ENCODE data around the gene ICAM4. TPM values are rescaled to one million over a fixed set of nuclear protein-coding genes. Genes with fewer than 3 reads are reported as not detected.

ICAM4 gene
- total and polyA plus RNA-seq, 2 of the 8 experiments (the other 6 are each of a cell fraction or from before 2014, with no cell fraction given), result 1.5 to 4.1 TPM

DNA sequence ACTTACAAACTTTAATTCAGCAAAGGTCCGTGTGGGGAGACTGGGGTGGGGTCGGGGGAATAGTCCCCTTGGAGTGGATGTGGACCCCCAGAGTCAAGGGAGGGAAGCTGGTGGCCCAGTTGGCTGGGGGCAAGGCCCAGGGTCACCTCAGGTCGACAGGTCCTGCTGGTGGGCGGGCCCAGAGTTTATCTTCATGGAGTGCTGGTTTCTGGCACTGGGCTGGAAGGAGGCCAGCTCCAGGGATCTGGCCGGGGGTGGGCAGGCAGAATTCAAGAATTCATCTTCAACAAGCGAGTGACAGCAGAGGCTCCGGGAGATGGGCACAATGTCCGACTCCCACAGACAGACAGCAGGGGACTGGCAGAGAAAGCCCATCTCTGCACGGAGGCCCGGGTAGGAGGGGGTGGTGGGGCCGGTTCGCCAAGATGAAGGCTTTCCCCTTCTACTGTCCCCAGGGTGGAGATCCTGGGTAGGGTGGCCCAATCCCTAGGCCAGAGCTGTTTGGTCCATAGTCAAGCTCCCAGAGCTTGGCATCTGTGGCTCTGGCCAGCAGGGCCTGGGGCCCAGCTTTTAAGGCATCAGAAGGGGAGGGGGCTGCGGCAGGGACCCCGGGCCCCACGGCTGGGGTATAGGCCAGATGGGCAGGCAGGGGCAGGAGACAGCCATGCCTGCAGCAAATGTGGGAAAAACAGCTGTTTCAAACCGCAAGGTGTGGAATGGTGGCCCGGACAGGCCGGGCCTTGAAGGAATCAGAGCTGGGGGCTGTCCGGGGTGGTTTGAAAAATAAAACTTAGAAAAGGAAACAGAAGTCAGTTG, 29.7 kb downstream of the ICAM4 start:
- H3K36me3 ChIP-seq (ENCODE audit: control insufficient read depth in 2 of 4, insufficient read depth in 4 of 4, low read length in 3 of 4), result peaks cover 9 to 32% (median 23%) of the 10 kb centered on the region in 4 experiments
- no peak for FAIRE-seq
- H3K27ac ChIP-seq (ENCODE audit: low read depth, low read length), result peak overlapping the region; percentile 11; the same call in 1 of the 2 replicates
- no peak overlapping the region for H2BK120ac ChIP-seq (replicated peaks; ENCODE audit: low read depth, low read length)
- no peak overlapping the region; the same call in 1 of the 2 replicates for H4K8ac ChIP-seq (ENCODE audit: extremely low read depth, insufficient read depth, low read length)
- H3K4me2 ChIP-seq (ENCODE audit: insufficient read depth in 1 of 2, low read depth in 2 of 2, low read length in 2 of 2), result peak overlapping the region in 1 of 2 experiments; percentile 79; a peak in 3 of 4 replicates
- H4K91ac ChIP-seq (replicated peaks; ENCODE audit: insufficient read length, low read length), result no peak overlapping the region
- ChIA-PET POLR2A (ENCODE audit: partially characterized antibody) (interaction anchor here (1.1 to 11.4 kb wide), 7 partner anchors 8 to 51 kb away, joined by 3 to 104 read pairs (median 5); partner anchors contain the start of genes ICAM5 and RAVER1), CTCF (ENCODE audit: partially characterized antibody) (interaction anchor here (0.5 to 2.5 kb wide), 5 partner anchors 54 to 74 kb away, joined by 3 to 11 read pairs (median 3); no protein-coding TSS in a partner anchor)
- no peak overlapping the region for H3K56ac ChIP-seq (replicated peaks; ENCODE audit: insufficient read length, low read depth, low read length)
- no peak overlapping the region for H2AFZ ChIP-seq (ENCODE audit: low read length)
- no peak overlapping the region for H3K23ac ChIP-seq (ENCODE audit: insufficient read length)
- no peak overlapping the region for H2BK15ac ChIP-seq (ENCODE audit: low read length)
- H3K27me3 ChIP-seq (replicated peaks in 1 of 4; ENCODE audit: control insufficient read depth in 3 of 4, extremely low read depth in 1 of 4, insufficient read depth in 3 of 4, low read length in 3 of 4), result no peaks in the 10 kb centered on the region
- H2BK5ac ChIP-seq (ENCODE audit: low read depth, low read length), result no peak overlapping the region
- H2BK20ac ChIP-seq (ENCODE audit: low read length), result no peak overlapping the region
- no peaks in the 10 kb centered on the region; a peak in 1 of 7 replicates for H3K4me1 ChIP-seq (replicated peaks in 1 of 4; ENCODE audit: control insufficient read depth in 3 of 4, insufficient read depth in 4 of 4, low read length in 3 of 4)
- H2BK12ac ChIP-seq (ENCODE audit: low read depth, low read length), result no peak overlapping the region
- no peak for DNase-seq (ENCODE audit: low read depth in 1 of 2, low spot score in 2 of 2)
- 0 out of 7 replicates have a peak overlapping the region, but pooled peaks of 1 of the 4 experiments have one; percentile 71 for H3K9ac ChIP-seq (replicated peaks in 1 of 4; ENCODE audit: extremely low read depth in 1 of 4, low read depth in 3 of 4, low read length in 3 of 4)
- H3K4me3 ChIP-seq (ENCODE audit: extremely low read depth in 1 of 4, insufficient read depth in 2 of 4, low read depth in 3 of 4, low read length in 4 of 4), result peak overlapping the region in 1 of 4 experiments; percentile 91; a peak in 2 of 8 replicates
- 84% methylated on average over 10 of the region's 19 CpGs; no CpG with 5 or more reads in 1 of the 2 experiments for WGBS, 2 experiments (ENCODE audit: extremely low coverage in 1 of 2, insufficient coverage in 1 of 2, insufficient read length in 1 of 2, insufficient replicate concordance in 2 of 2, low coverage in 1 of 2, low lambda C conversion rate in 2 of 2, missing lambda C conversion rate in 1 of 2)
- peaks cover 3% of the 10 kb centered on the region; the same call in 1 of the 2 replicates for H3K23me2 ChIP-seq (ENCODE audit: low read depth, low read length)
- H3K79me1 ChIP-seq (ENCODE audit: low read depth, low read length), result no peaks in the 10 kb centered on the region; the same call in 1 of the 2 replicates
- no peak overlapping the region for H2AK5ac ChIP-seq (ENCODE audit: low read depth, low read length)
- no peaks in the 10 kb centered on the region for H3K9me3 ChIP-seq (ENCODE audit: insufficient read depth in 2 of 2, low read depth in 1 of 2, low read length in 1 of 2)
- H4K5ac ChIP-seq (ENCODE audit: insufficient read length, low read depth, low read length), result no peak overlapping the region
- no peak overlapping the region for H3K4ac ChIP-seq (replicated peaks; ENCODE audit: insufficient read length, low read depth, low read length)
- no peak overlapping the region for H3K14ac ChIP-seq (ENCODE audit: insufficient read length)
- H3K79me2 ChIP-seq (ENCODE audit: control insufficient read depth in 1 of 2, insufficient read depth in 2 of 2, low read length in 2 of 2), result no peaks in the 10 kb centered on the region
- H3K18ac ChIP-seq (ENCODE audit: extremely low read depth, low read length), result no peak overlapping the region; the same call in 1 of the 2 replicates
- H4K20me1 ChIP-seq (replicated peaks in 1 of 2; ENCODE audit: control insufficient read depth in 1 of 2, insufficient read depth in 2 of 2, low read length in 2 of 2), result no peaks in the 10 kb centered on the region
- TF ChIP-seq CEBPB (IDR thresholded peaks at IDR 0.05; ENCODE audit: low read depth, low read length) (no peak), RNF2 (IDR thresholded peaks at IDR 0.05; ENCODE audit: borderline replicate concordance, low read depth, low read length, missing control alignments, poor library complexity, severe bottlenecking) (no peak), SIX5 (IDR thresholded peaks at IDR 0.05; ENCODE audit: low read depth, low read length) (no peak), BCL11A (IDR thresholded peaks at IDR 0.05; ENCODE audit: low read depth in 2 of 2, low read length in 2 of 2) (no peak), RFX5 (IDR thresholded peaks at IDR 0.05; ENCODE audit: borderline replicate concordance, low read depth, low read length) (no peak), NRF1 (IDR thresholded peaks at IDR 0.05; ENCODE audit: low read depth, low read length) (no peak), SIRT6 (IDR thresholded peaks at IDR 0.05; ENCODE audit: low read length) (no peak)
